ENCODE measurements around the gene TMEM247.

Gene TMEM247

DNA sequence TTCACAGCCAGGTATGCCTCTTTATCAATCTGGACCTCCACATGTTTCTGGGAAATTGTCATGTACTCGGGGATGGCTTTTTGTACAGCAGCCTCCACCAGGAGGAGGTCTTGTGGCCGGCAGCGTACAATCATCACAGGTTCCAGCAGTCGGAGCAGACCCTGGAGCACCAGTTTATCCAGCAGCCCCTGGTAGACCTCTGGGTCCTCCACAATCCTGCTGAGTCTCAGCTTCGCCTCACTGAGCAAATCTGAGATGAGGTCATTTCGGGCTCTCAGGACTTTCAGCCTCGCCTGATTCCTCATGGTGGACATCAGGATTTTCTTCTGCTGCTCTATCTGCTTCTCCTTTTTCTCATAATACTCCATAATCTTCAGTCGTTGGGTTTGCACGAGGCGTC lies 32.8 kb downstream of the TMEM247 start:
- H2AFZ ChIP-seq (ENCODE audit: low read length), result no peak overlapping the region
- no peaks in the 10 kb centered on the region for H3K79me2 ChIP-seq (ENCODE audit: low read length)
- H3K4me2 ChIP-seq (ENCODE audit: low read depth, low read length), result no peak overlapping the region
- no peaks in the 10 kb centered on the region for H4K20me1 ChIP-seq (ENCODE audit: insufficient read depth, low read length)
- H3K4me1 ChIP-seq (ENCODE audit: low read length), result no peaks in the 10 kb centered on the region
- H3K4me3 ChIP-seq (ENCODE audit: low read length), result no peak overlapping the region
- no peaks in the 10 kb centered on the region for H3K27me3 ChIP-seq (replicated peaks; ENCODE audit: insufficient read depth, low read length)
- H3K36me3 ChIP-seq (replicated peaks; ENCODE audit: insufficient read depth, low read length), result no peaks in the 10 kb centered on the region
- H3K27ac ChIP-seq (ENCODE audit: low read length), result no peak overlapping the region
- no peak for DNase-seq
- H3K9me3 ChIP-seq (replicated peaks; ENCODE audit: insufficient read depth, low read length), result no peaks in the 10 kb centered on the region
- no peak overlapping the region for H3K9ac ChIP-seq (ENCODE audit: low read length)
- no peaks in the 10 kb centered on the region for H3F3A ChIP-seq (ENCODE audit: insufficient read depth, low read length)
- H3K9me2 ChIP-seq (replicated peaks; ENCODE audit: insufficient read depth, low read length), result no peaks in the 10 kb centered on the region
- TF ChIP-seq EZH2 (optimal IDR thresholded peaks at IDR 0.05; ENCODE audit: low read depth, low read length) (no peak), CTCF (IDR thresholded peaks at IDR 0.05; ENCODE audit: low read length) (no peak), EZH2phosphoT487 (IDR thresholded peaks at IDR 0.05; ENCODE audit: low read length) (no peak)

DNA sequence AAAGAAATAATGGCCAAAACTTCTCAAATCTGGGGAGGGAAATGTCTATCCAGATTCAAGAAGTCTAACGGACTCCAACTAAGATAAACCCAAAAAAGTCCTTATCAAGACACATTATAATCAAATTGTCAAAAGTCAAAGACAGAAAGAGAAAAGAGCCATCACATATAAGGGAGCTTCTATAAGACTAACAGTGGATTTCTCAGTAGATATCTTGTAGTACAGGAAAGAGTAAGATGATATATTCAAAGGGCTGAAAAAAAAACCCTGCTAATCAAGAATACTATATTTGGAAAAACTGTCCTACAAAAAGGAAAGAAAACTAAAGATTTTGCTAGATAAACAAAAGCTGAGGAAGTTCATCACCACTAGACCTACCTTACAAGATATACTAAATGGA lies 35.4 kb downstream of the TMEM247 start:
- Histone ChIP-seq H4K20me1 (ENCODE audit: insufficient read depth, low read length) (no peaks in the 10 kb centered on the region), H3K4me1 (ENCODE audit: low read length) (no peaks in the 10 kb centered on the region), H3K9me3 (replicated peaks; ENCODE audit: insufficient read depth, low read length) (no peaks in the 10 kb centered on the region), H3K27ac (ENCODE audit: low read length) (no peak overlapping the region), H3K4me2 (ENCODE audit: low read depth, low read length) (no peak overlapping the region), H3F3A (ENCODE audit: insufficient read depth, low read length) (no peaks in the 10 kb centered on the region), H3K27me3 (replicated peaks; ENCODE audit: insufficient read depth, low read length) (no peaks in the 10 kb centered on the region), H3K9me2 (replicated peaks; ENCODE audit: insufficient read depth, low read length) (no peaks in the 10 kb centered on the region), H3K36me3 (replicated peaks; ENCODE audit: insufficient read depth, low read length) (no peaks in the 10 kb centered on the region), H3K4me3 (ENCODE audit: low read length) (no peak overlapping the region), H3K9ac (ENCODE audit: low read length) (no peak overlapping the region), H3K79me2 (ENCODE audit: low read length) (no peaks in the 10 kb centered on the region), H2AFZ (ENCODE audit: low read length) (no peak overlapping the region)
- TF ChIP-seq EZH2 (optimal IDR thresholded peaks at IDR 0.05; ENCODE audit: low read depth, low read length) (no peak), EZH2phosphoT487 (IDR thresholded peaks at IDR 0.05; ENCODE audit: low read length) (no peak), CTCF (IDR thresholded peaks at IDR 0.05; ENCODE audit: low read length) (no peak)
- no peak for DNase-seq

DNA sequence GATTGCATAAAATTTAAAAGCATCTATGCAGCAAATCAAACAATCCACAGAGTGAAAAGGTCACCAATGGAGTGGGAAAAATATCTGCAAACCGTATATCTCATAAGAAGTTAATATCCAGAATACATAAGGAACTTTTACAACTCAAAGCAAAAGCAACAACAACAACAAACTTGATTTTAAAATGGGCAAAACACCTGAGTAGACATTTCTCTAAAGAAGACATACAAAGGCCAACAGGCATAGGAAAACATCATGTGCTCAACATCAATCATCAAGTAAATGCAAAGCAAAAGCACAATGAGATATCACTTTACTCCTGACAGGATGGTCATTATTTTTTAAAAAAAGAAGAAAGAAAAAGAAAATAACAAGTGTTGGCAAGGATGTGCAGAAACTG lies 38.1 kb downstream of the TMEM247 start:
- Histone ChIP-seq H3K79me2 (ENCODE audit: low read length) (no peaks in the 10 kb centered on the region), H3K4me2 (ENCODE audit: low read depth, low read length) (no peak overlapping the region), H3K9me2 (replicated peaks; ENCODE audit: insufficient read depth, low read length) (no peaks in the 10 kb centered on the region), H3K27ac (ENCODE audit: low read length) (no peak overlapping the region), H3K36me3 (replicated peaks; ENCODE audit: insufficient read depth, low read length) (no peaks in the 10 kb centered on the region), H3K4me3 (ENCODE audit: low read length) (no peak overlapping the region), H3F3A (ENCODE audit: insufficient read depth, low read length) (no peaks in the 10 kb centered on the region), H3K9ac (ENCODE audit: low read length) (no peak overlapping the region), H3K27me3 (replicated peaks; ENCODE audit: insufficient read depth, low read length) (no peaks in the 10 kb centered on the region), H4K20me1 (ENCODE audit: insufficient read depth, low read length) (no peaks in the 10 kb centered on the region), H3K9me3 (replicated peaks; ENCODE audit: insufficient read depth, low read length) (no peaks in the 10 kb centered on the region), H2AFZ (ENCODE audit: low read length) (no peak overlapping the region), H3K4me1 (ENCODE audit: low read length) (no peaks in the 10 kb centered on the region)
- TF ChIP-seq EZH2 (optimal IDR thresholded peaks at IDR 0.05; ENCODE audit: low read depth, low read length) (no peak), CTCF (IDR thresholded peaks at IDR 0.05; ENCODE audit: low read length) (no peak), EZH2phosphoT487 (IDR thresholded peaks at IDR 0.05; ENCODE audit: low read length) (no peak)
- no peak for DNase-seq
